Panc1 (cell line): ENCODE results near the gene ARHGAP6.

ENCODE experiments used
- CTCF ChIP-seq: fragments of 450-650 bp; IDR thresholded peaks from 2 replicates; pipeline ENCODE4 v1.5.1; 2017; ENCODE audit warnings: mild to moderate bottlenecking
- POLR2AphosphoS5 ChIP-seq: IDR thresholded peaks from 2 replicates; pipeline ENCODE4 v1.6.1; 2012; ENCODE audit warnings: mild to moderate bottlenecking, low read depth, low read length, moderate library complexity
- REST ChIP-seq, 2 experiments: IDR thresholded peaks; 2 replicates each; pipeline ENCODE4 v1.6.1; 2011 to 2012; ENCODE audit warnings: low read depth in 2 of 2, control low read depth in 1 of 2, low read length in 1 of 2, mild to moderate bottlenecking in 1 of 2, moderate library complexity in 1 of 2; ENCODE audit not compliant: insufficient read depth in 1 of 2
- SIN3A ChIP-seq: IDR thresholded peaks from 2 replicates; pipeline ENCODE4 v1.6.1; 2012; ENCODE audit warnings: low read depth, mild to moderate bottlenecking, low read length, moderate library complexity, borderline replicate concordance; ENCODE audit not compliant: insufficient read depth

DNA sequence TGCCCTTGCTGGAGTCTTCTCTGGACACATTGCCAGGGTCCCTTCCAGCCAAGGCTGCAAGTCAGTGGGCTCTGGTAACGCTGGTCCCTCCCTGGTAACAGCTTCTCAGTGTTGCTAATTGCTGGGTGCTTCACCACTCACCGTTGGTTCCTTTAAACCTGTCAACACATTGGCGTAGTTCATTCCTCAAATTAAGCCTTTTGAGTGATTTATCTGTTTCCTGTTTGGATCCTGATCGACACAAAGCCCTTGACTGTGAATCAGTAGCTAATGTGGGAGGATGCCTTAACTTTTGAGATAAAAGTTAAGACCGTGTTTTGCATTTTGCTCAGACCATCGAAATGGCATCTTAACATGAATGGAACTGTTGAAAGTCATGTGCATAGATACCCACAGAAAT is 246.6 kb downstream of the ARHGAP6 start:
- no peak for TF ChIP-seq CTCF
- TF ChIP-seq SIN3A, result no peak
- TF ChIP-seq POLR2AphosphoS5, result no peak
- no peak for TF ChIP-seq REST (IDR thresholded peaks at IDR 0.05; ENCODE audit: insufficient read depth in 1 of 2, low read depth in 2 of 2, low read length in 1 of 2)
